Activated CD4-positive, alpha-beta T cell treated with anti-CD3 and anti-CD28 coated beads for 36 hours (primary cell): ENCODE measurements around the gene FAM83G. TPM values are rescaled to one million over a fixed set of nuclear protein-coding genes. Genes with fewer than 3 reads are reported as not detected.
"Not testable (repeated sequence)": the region's sequence is repeated elsewhere in the genome, so short reads cannot be mapped to it uniquely, and the experiment has no call there.

Source experiments
- ATAC-seq: fragments of 200-7000 bp; cut with Tn5 transposase; one replicate; pipeline ENCODE4 v1.10.0; 2021; ENCODE audit warnings: mild to moderate bottlenecking, moderate library complexity
- CTCF ChIA-PET: fragments of 350-600 bp; sonication (Branson Sonifier 250); formaldehyde crosslinking; loops from one replicate; lab custom pipeline; 2021; ENCODE audit warnings: antibody characterized with exemption; lab: Charles Lee
- POLR2A ChIA-PET: fragments of 350-600 bp; sonication (Branson Sonifier 250); formaldehyde crosslinking; loops from one replicate; lab custom pipeline; 2021; ENCODE audit warnings: antibody characterized with exemption, inconsistent platforms; lab: Charles Lee
- DNase-seq: peaks from one replicate; pipeline ENCODE4 v3.0.0-alpha.2; 2020
- H3K27ac Mint-ChIP-seq: one replicate; pipeline ENCODE4 v1.8.0; 2021; ENCODE audit warnings: mixed read lengths
- H3K27me3 Mint-ChIP-seq: one replicate; pipeline ENCODE4 v1.8.0; 2021; ENCODE audit warnings: mixed read lengths
- H3K36me3 Mint-ChIP-seq: one replicate; pipeline ENCODE4 v1.8.0; 2021; ENCODE audit warnings: low read depth, mixed read lengths
- H3K4me1 Mint-ChIP-seq: one replicate; pipeline ENCODE4 v1.8.0; 2021; ENCODE audit warnings: mixed read lengths
- H3K4me3 Mint-ChIP-seq: one replicate; pipeline ENCODE4 v1.8.0; 2021; ENCODE audit warnings: mild to moderate bottlenecking, moderate library complexity, mixed read lengths
- H3K9me3 Mint-ChIP-seq: one replicate; pipeline ENCODE4 v1.8.0; 2021; ENCODE audit warnings: low read depth, mixed read lengths
- intact Hi-C, 2 experiments: fragments of 100-400 bp; cut with DNase I in 1 of 2; cut with micrococcal nuclease in 1 of 2; formaldehyde crosslinking; loops; one replicate each; pipeline versions ENCODE4 v1.14.2 to v1.15.1; 2022 to 2024; cut with DNase I, micrococcal nuclease
- total RNA-seq, 2 experiments: library from RNA; stranded (reverse); gene quantifications; one replicate each; pipeline ENCODE4 v1.2.3, GENCODE V29; 2021

Gene FAM83G
- total RNA-seq, 2 experiments from 2014 or later = 11.1 to 14.3 TPM

DNA sequence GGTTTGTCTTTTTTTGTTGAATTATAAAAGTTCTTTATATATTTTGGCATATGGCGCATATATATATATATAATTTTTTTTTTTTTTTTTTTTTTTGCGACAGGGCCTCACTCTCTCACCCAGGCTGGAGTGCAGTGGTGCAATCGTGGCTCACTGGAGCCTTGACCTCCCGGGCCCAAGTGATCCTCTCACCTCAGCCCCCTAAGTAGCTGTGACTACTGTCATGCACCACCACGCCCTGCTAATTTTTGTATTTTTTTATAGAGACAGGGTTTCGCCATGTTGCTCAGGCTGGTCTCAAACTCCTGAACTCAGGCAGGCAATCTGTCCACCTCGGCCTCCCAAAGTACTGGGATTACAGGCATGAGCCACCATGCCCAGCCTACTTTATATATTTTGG lies 82.0 kb downstream of the FAM83G start:
- ATAC-seq, H3K9me3 Mint-ChIP-seq, H3K27me3 Mint-ChIP-seq, POLR2A ChIA-PET, DNase-seq, H3K4me3 Mint-ChIP-seq: not testable (repeated sequence)
- Mint-ChIP-seq H3K4me1 (peaks cover 60% of the 10 kb centered on the region), H3K27ac (peak overlapping the region; percentile 57), H3K36me3 (peaks cover 36% of the 10 kb centered on the region)
- intact Hi-C loops = loop anchor here in 1 of 2 experiments (1.0 kb wide), 1 partner anchor 62 kb away; no protein-coding TSS in a partner anchor
- CTCF ChIA-PET = interaction anchor here (0.5 to 0.9 kb wide), 2 partner anchors 30 to 58 kb away, joined by 3 to 4 read pairs; no protein-coding TSS in a partner anchor

GRCh38 chr17:18921912-18922451 lies 82.6 kb downstream of the FAM83G start:
- Mint-ChIP-seq H3K27ac (peak overlapping the region; percentile 57), H3K4me3 (peak overlapping the region; percentile 22), H3K9me3 (no peaks in the 10 kb centered on the region), H3K27me3 (no peaks in the 10 kb centered on the region), H3K4me1 (peaks cover 64% of the 10 kb centered on the region), H3K36me3 (peaks cover 38% of the 10 kb centered on the region)
- peak; percentile 59 for DNase-seq
- intact Hi-C loops = loop anchor here (1.0 kb wide), 2 partner anchors 21 to 62 kb away; no protein-coding TSS in a partner anchor
- CTCF ChIA-PET = interaction anchor here (0.5 to 0.9 kb wide), 2 partner anchors 31 to 58 kb away, joined by 3 to 4 read pairs; no protein-coding TSS in a partner anchor
- POLR2A ChIA-PET = no interaction called here
- ATAC-seq = peak; percentile 73

- ChIA-PET CTCF (no interaction called here), POLR2A (no interaction called here)
- Mint-ChIP-seq H3K4me1 (peaks cover 65% of the 10 kb centered on the region), H3K27ac (peak overlapping the region; percentile 57), H3K9me3 (no peaks in the 10 kb centered on the region), H3K36me3 (peaks cover 39% of the 10 kb centered on the region), H3K4me3 (peak overlapping the region; percentile 26), H3K27me3 (no peaks in the 10 kb centered on the region)
- ATAC-seq (no peak), DNase-seq (no peak)
- intact Hi-C loops = loop anchor here (1.0 kb wide), 2 partner anchors 20 to 61 kb away; no protein-coding TSS in a partner anchor
These were observed 83.1 kb downstream of the FAM83G start for GRCh38 chr17:18921485-18921884.

- Mint-ChIP-seq H3K9me3 (no peaks in the 10 kb centered on the region), H3K27ac (peak overlapping the region; percentile 57), H3K27me3 (no peaks in the 10 kb centered on the region), H3K36me3 (peaks cover 43% of the 10 kb centered on the region), H3K4me3 (peak overlapping the region; percentile 26), H3K4me1 (peaks cover 62% of the 10 kb centered on the region)
- ChIA-PET POLR2A (no interaction called here), CTCF (no interaction called here)
- DNase-seq = peak; percentile 36
- peak; percentile 42 for ATAC-seq
- intact Hi-C loops = loop anchor here (1.0 kb wide), 2 partner anchors 20 to 61 kb away; no protein-coding TSS in a partner anchor
These were observed 83.6 kb downstream of the FAM83G start for GRCh38 chr17:18920911-18921441.

- POLR2A ChIA-PET = no interaction called here
- ATAC-seq = no peak
- H3K9me3 Mint-ChIP-seq = no peaks in the 10 kb centered on the region
- intact Hi-C loops = loop anchor here in 1 of 2 experiments (10.0 kb wide), 1 partner anchor 105 kb away; no protein-coding TSS in a partner anchor
- H3K27ac Mint-ChIP-seq = peak overlapping the region; percentile 26
- H3K27me3 Mint-ChIP-seq = no peaks in the 10 kb centered on the region
- CTCF ChIA-PET = no interaction called here
- H3K4me3 Mint-ChIP-seq = no peak overlapping the region
- H3K4me1 Mint-ChIP-seq = peaks cover 53% of the 10 kb centered on the region
- no peak for DNase-seq
- peaks cover 44% of the 10 kb centered on the region for H3K36me3 Mint-ChIP-seq
These were observed 84.6 kb downstream of the FAM83G start for GRCh38 chr17:18919963-18920362.

Other genes with a start within 250 kb of the FAM83G start
- gene TVP23B, start 223.6 kb downstream of the FAM83G start, total RNA-seq = 10 to 100 TPM; 14.6 to 22.4 TPM
- 10 to 100 TPM; 44.6 to 56.6 TPM for gene PRPSAP2, start 146.6 kb downstream of the FAM83G start, total RNA-seq
- gene SLC5A10, start 52.6 kb downstream of the FAM83G start, total RNA-seq = not detected
- 10 to 100 TPM; 10.7 to 11.2 TPM for gene GRAP, start 42.2 kb upstream of the FAM83G start, total RNA-seq
- 1 to 10 TPM; 2.9 to 4.0 TPM for gene GRAPL, start 122.8 kb upstream of the FAM83G start, total RNA-seq
- gene EPN2, start 232.6 kb upstream of the FAM83G start, total RNA-seq = 1 to 10 TPM; 6.8 to 8.2 TPM